GM12878 (cell line): ENCODE measurements around the gene SPIRE2. TPM values are rescaled to one million over a fixed set of nuclear protein-coding genes. Genes with fewer than 3 reads are reported as not detected.

Experiments used
- BACH1 ChIP-seq: fragments of 450-650 bp; IDR thresholded peaks from 2 replicates; pipeline ENCODE4 v1.6.1; 2017; ENCODE audit warnings: mild to moderate bottlenecking, borderline replicate concordance
- BCLAF1 ChIP-seq: fragments of 450-650 bp; IDR thresholded peaks from 2 replicates; pipeline ENCODE4 v1.6.1; 2017; ENCODE audit warnings: antibody characterized with exemption, mild to moderate bottlenecking, moderate library complexity
- CEBPB ChIP-seq, 2 experiments: fragments of 150-350 bp in 1 of 2; IDR thresholded peaks; 2 replicates each; pipeline ENCODE4 v1.6.1; 2012 to 2014; ENCODE audit warnings: low read depth in 2 of 2, low read length in 2 of 2, borderline replicate concordance in 1 of 2, inconsistent platforms in 1 of 2
- CTCF ChIP-seq, 3 experiments: IDR thresholded peaks in 2 of 3; conservative IDR thresholded peaks in 1 of 3; 2 replicates each; pipeline ENCODE4 v1.5.1; 2011; ENCODE audit warnings: low read depth in 3 of 3, low read length in 3 of 3, mild to moderate bottlenecking in 3 of 3, control low read depth in 2 of 3, moderate library complexity in 2 of 3, inconsistent platforms in 1 of 3, mixed read lengths in 1 of 3; ENCODE audit not compliant: control insufficient read depth in 2 of 3, insufficient read depth in 1 of 3; ENCODE audit errors: extremely low read depth in 1 of 3
- EGR1 ChIP-seq, 2 experiments: IDR thresholded peaks; 1 replicate in 1 of 2; 2 replicates in 1 of 2; pipeline ENCODE4 v1.6.1; 2011 to 2012; ENCODE audit warnings: low read depth in 2 of 2, low read length in 2 of 2, borderline replicate concordance in 1 of 2, mild to moderate bottlenecking in 1 of 2, moderate library complexity in 1 of 2
- HCFC1 ChIP-seq: fragments of 150-350 bp; IDR thresholded peaks from 2 replicates; pipeline ENCODE4 v1.6.1; 2014; ENCODE audit warnings: low read length
- HSF1 ChIP-seq: fragments of 150-350 bp; IDR thresholded peaks from 2 replicates; pipeline ENCODE4 v1.6.1; 2014; ENCODE audit warnings: mild to moderate bottlenecking, low read depth, low read length
- MEF2B ChIP-seq: fragments of 450-650 bp; IDR thresholded peaks from 2 replicates; pipeline ENCODE4 v1.6.1; 2018; ENCODE audit warnings: mild to moderate bottlenecking, moderate library complexity; ENCODE audit not compliant: partially characterized antibody, poor library complexity, severe bottlenecking
- MTA2 ChIP-seq: fragments of 450-650 bp; IDR thresholded peaks from 2 replicates; pipeline ENCODE4 v1.6.1; 2016; ENCODE audit warnings: low read depth, mild to moderate bottlenecking, moderate library complexity
- MYC ChIP-seq: IDR thresholded peaks from 2 replicates; pipeline ENCODE4 v1.6.1; 2011; ENCODE audit warnings: mild to moderate bottlenecking, low read length, moderate library complexity, inconsistent platforms; ENCODE audit not compliant: insufficient read depth, insufficient replicate concordance, insufficient read length, severe bottlenecking
- NR2C1 ChIP-seq: fragments of 450-650 bp; IDR thresholded peaks from 2 replicates; pipeline ENCODE4 v1.6.1; 2017; ENCODE audit warnings: antibody characterized with exemption, mild to moderate bottlenecking, moderate library complexity
- NR2F1 ChIP-seq: fragments of 450-650 bp; conservative IDR thresholded peaks from 2 replicates; pipeline ENCODE4 v1.6.1; 2017; ENCODE audit warnings: mild to moderate bottlenecking
- PAX8 ChIP-seq: fragments of 450-650 bp; IDR thresholded peaks from 2 replicates; pipeline ENCODE4 v1.6.1; 2017; ENCODE audit warnings: mild to moderate bottlenecking, moderate library complexity
- PBX3 ChIP-seq: IDR thresholded peaks from 2 replicates; pipeline ENCODE4 v1.6.1; 2011; ENCODE audit warnings: mild to moderate bottlenecking, low read depth, low read length, moderate library complexity; ENCODE audit not compliant: insufficient replicate concordance
- POLR2AphosphoS5 ChIP-seq: IDR thresholded peaks from 2 replicates; pipeline ENCODE4 v1.6.1; 2011; ENCODE audit warnings: mild to moderate bottlenecking, low read length, inconsistent platforms
- RAD21 ChIP-seq: IDR thresholded peaks from 2 replicates; pipeline ENCODE4 v1.6.1; 2011; ENCODE audit warnings: mild to moderate bottlenecking, low read depth, low read length, moderate library complexity; ENCODE audit not compliant: insufficient read depth
- RB1 ChIP-seq: fragments of 450-650 bp; formaldehyde crosslinking; IDR thresholded peaks from 2 replicates; pipeline ENCODE4 v1.6.1; 2017; ENCODE audit warnings: mild to moderate bottlenecking, borderline replicate concordance
- RCOR1 ChIP-seq: conservative IDR thresholded peaks from 2 replicates; pipeline ENCODE4 v1.6.1; 2012; ENCODE audit warnings: low read depth, low read length, improper control_type of control experiment
- RFX5 ChIP-seq: IDR thresholded peaks from 2 replicates; pipeline ENCODE4 v1.6.1; 2011; ENCODE audit warnings: low read depth, low read length, improper control_type of control experiment
- SMARCA5 ChIP-seq: fragments of 450-650 bp; IDR thresholded peaks from 2 replicates; pipeline ENCODE4 v1.6.1; 2017; ENCODE audit warnings: mild to moderate bottlenecking
- SPI1 ChIP-seq: IDR thresholded peaks from 2 replicates; pipeline ENCODE4 v1.6.1; 2011; ENCODE audit warnings: low read depth, mild to moderate bottlenecking, low read length, moderate library complexity, borderline replicate concordance; ENCODE audit not compliant: insufficient read depth
- TCF3 ChIP-seq: IDR thresholded peaks from 2 replicates; pipeline ENCODE4 v1.6.1; 2012; ENCODE audit warnings: low read depth, mild to moderate bottlenecking, low read length, borderline replicate concordance; ENCODE audit not compliant: insufficient read depth
- polyA plus RNA-seq, 11 experiments: library from polyadenylated mRNA; depleted of rRNA in 4 of 11; unstranded in 6 of 11; stranded (reverse) in 5 of 11; fragments of >200 nt; fragmentation: Nextera tagmentation in 4 of 11; fragmentation: Illumina TruSeq in 1 of 11; extraction: Ambion mirVana in 4 of 11; extraction: Trizol in 1 of 11; gene quantifications; 1 replicate in 1 of 11; 2 replicates in 10 of 11; pipeline versions ENCODE4 v1.2.1 to v1.2.3, GENCODE V29; 2011 to 2016; ENCODE audit warnings: inconsistent platforms in 2 of 11, missing spikeins in 2 of 11, low read depth in 1 of 11
- total RNA-seq, 4 experiments: library from RNA; depleted of rRNA in 3 of 4; stranded (reverse); fragments of >200 nt in 3 of 4; fragmentation: Illumina TruSeq in 1 of 4; extraction: Trizol in 1 of 4; gene quantifications; 2 replicates each; pipeline versions ENCODE4 v1.2.1 to v1.2.3, GENCODE V29; 2013 to 2021

The SPIRE2 gene
- total and polyA plus RNA-seq, 10 of the 15 experiments (the other 5 are each of a cell fraction or from before 2014, with no cell fraction given), result 0.03 to 0.64 (median 0.27) TPM; not detected in 1

GRCh38 chr16:89917773-89918452 is 89.6 kb downstream of the SPIRE2 start (continued):
- TF ChIP-seq SMARCA5, result no peak; the same call in 1 of the 2 replicates
- TF ChIP-seq POLR2AphosphoS5, result peak; percentile 44; the same call in 1 of the 2 replicates
- no peak for TF ChIP-seq CEBPB (IDR thresholded peaks at IDR 0.05; ENCODE audit: borderline replicate concordance in 1 of 2, low read depth in 2 of 2, low read length in 2 of 2)
- TF ChIP-seq MEF2B, result peak; percentile 41
- TF ChIP-seq EGR1 (IDR thresholded peaks at IDR 0.05; ENCODE audit: borderline replicate concordance in 1 of 2, low read depth in 2 of 2, low read length in 2 of 2), result peak in 1 of 2 experiments; percentile 24; a peak in 1 of 3 replicates
- TF ChIP-seq NR2F1, result peak; percentile 96
- 0 out of 2 replicates have a peak, but pooled peaks have one; percentile 59 for TF ChIP-seq RCOR1
- TF ChIP-seq HCFC1, result peak; percentile 14; the same call in 1 of the 2 replicates
- TF ChIP-seq TCF3, result peak; percentile 51; the same call in 1 of the 2 replicates
- no peak for TF ChIP-seq BCLAF1
- no peak for TF ChIP-seq RFX5
- TF ChIP-seq PAX8, result no peak
- peak; percentile 88 for TF ChIP-seq MYC
- no peak for TF ChIP-seq PBX3
- no peak for TF ChIP-seq NR2C1
- TF ChIP-seq RAD21, result no peak
- TF ChIP-seq SPI1, result peak; percentile 23; the same call in 1 of the 2 replicates
- TF ChIP-seq MTA2, result no peak
- TF ChIP-seq RB1, result 0 out of 2 replicates have a peak, but pooled peaks have one; percentile 33
- no peak for TF ChIP-seq BACH1
- no peak for TF ChIP-seq HSF1
- no peak for TF ChIP-seq CTCF (IDR thresholded peaks at IDR 0.05 in 2 of 3, conservative IDR thresholded peaks at IDR 0.05 in 1 of 3; ENCODE audit: control insufficient read depth in 2 of 3, extremely low read depth in 1 of 3, insufficient read depth in 1 of 3, low read depth in 3 of 3, low read length in 3 of 3)
